Mesodermal cell (in vitro differentiated cells): ENCODE results near the gene PPP1R9B.

Experiments
- H3K27ac ChIP-seq: 2 replicates; pipeline ENCODE4 v1.7.0; 2013; ENCODE audit warnings: mild to moderate bottlenecking, low read depth, low read length, moderate library complexity; ENCODE audit not compliant: severe bottlenecking
- H3K36me3 ChIP-seq: 2 replicates; pipeline ENCODE4 v1.7.1; 2013; ENCODE audit warnings: mild to moderate bottlenecking, low read length, moderate library complexity; ENCODE audit not compliant: control insufficient read depth, insufficient read depth
- H3K4me1 ChIP-seq: one replicate; pipeline ENCODE4 v1.7.1; 2013; ENCODE audit warnings: mild to moderate bottlenecking, low read length; ENCODE audit not compliant: insufficient read depth, control insufficient read depth, poor library complexity, severe bottlenecking
- H3K4me3 ChIP-seq: 2 replicates; pipeline ENCODE4 v1.7.0; 2013; ENCODE audit warnings: low read length, control low read depth, mild to moderate bottlenecking; ENCODE audit not compliant: insufficient read depth, poor library complexity, severe bottlenecking; ENCODE audit errors: extremely low read depth
- H3K9me3 ChIP-seq: 2 replicates; pipeline ENCODE4 v1.7.1; 2013; ENCODE audit warnings: mild to moderate bottlenecking, low read length, moderate library complexity; ENCODE audit not compliant: control insufficient read depth
- WGBS, 2 experiments: methylation state at CpG; one replicate each; pipeline ENCODE4 v1.1.5; 2013; ENCODE audit warnings: missing lambda C conversion rate in 2 of 2; ENCODE audit not compliant: insufficient coverage in 2 of 2; 5-methylcytosine and 5-hydroxymethylcytosine counted together

Gene PPP1R9B

DNA sequence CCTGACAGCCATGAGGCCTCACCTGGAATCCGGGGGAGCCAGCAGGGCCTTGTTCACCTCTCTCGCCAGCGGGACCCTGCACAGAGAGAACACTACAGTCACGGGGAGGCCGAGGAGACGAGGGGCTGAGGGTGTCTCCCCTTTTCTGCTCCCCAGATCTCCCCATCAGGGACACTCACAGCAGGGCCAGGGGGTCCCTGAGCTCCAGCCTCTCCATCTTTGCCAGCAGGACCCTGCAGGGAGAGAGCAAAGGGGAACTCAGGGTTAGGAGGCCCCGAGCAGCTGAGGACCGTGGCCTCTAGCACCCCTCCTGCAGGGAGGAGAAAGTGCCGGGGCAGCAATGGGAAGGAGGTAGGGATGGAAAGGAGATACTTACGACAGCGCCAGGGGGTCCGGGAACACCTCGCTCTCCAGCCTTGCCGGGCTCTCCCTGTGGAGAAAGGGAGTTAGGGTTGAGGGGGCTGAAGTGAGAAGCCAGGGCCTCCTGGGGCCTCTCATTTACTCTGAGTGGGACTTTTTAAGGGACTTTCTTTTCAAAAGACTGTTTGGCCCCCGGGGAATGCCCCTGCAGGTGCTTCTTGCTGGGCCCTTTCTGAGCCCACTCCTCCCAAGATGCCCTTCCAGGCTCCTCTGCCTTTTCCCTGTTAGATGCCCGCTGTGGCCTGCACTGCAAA is 42.3 kb upstream of the PPP1R9B start:
- Histone ChIP-seq H3K27ac (no peak overlapping the region), H3K4me1 (no peaks in the 10 kb centered on the region), H3K36me3 (peaks cover 99% of the 10 kb centered on the region), H3K4me3 (no peak overlapping the region), H3K9me3 (no peaks in the 10 kb centered on the region)
- 92 to 95% methylated on average over 14 to 16 of the region's 16 CpGs for WGBS, 2 experiments

DNA sequence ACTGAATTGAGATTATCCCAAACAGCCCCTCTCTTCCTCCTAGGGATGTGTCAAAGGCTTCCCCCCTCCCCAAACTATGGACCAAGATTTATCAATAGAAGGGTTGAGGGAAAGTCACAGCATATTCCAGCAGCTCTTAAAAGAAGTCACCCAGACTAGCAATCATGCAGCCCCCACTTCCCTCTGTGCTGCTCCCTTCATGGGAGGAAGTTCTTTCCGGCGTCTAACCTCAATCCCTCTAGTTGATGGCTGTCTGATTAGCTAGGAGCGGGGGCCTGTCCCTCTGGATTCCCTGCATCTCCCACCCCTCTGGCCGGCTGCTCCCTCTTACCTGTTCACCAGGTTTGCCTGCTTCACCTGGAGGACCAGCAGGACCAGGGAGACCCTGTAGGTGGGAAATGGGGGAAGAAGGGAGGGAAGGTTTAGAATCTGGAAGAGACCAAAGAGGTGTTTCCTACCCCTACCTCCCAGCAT is 41.7 kb upstream of the PPP1R9B start:
- 96 to 100% methylated on average over 2 to 3 of the region's 4 CpGs for WGBS, 2 experiments
- Histone ChIP-seq H3K4me1 (no peaks in the 10 kb centered on the region), H3K4me3 (no peak overlapping the region), H3K27ac (no peak overlapping the region), H3K9me3 (no peaks in the 10 kb centered on the region), H3K36me3 (peaks cover 99% of the 10 kb centered on the region)

DNA sequence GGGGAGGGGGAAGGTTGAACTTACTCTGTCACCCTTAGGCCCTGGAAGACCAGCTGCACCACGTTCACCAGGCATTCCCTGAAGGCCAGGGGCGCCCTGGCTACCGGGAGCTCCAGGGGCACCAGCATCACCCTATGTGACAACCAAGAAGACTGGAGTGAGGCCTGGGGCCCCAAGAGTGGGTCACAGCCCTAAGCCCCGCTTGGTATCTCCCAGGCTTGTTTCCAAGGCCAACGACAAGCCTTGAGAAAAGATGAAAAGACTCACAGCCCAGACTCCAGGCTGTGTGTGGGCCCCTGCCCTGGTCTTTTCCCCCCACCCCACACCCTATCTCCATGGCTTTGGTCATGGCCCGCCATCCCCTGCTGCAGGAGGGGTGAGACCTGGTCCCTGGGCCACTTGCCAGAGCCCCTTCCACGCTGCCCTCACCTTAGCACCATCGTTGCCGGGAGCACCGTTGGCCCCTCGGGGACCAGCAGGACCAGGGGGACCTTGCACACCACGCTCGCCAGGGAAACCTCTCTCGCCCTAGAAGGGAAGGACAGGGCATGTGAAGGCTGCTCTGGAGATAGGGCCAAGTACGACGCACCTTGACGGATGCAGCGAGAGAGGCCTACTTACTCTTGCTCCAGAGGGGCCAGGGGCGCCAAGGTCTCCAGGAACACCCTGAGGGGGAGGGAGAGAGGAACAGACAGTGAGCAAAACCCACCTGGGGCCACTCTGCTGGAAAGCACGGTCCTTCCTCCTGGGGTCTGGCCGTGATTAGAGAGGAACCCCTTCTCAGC is 41.1 kb upstream of the PPP1R9B start:
- Histone ChIP-seq H3K4me3 (no peak overlapping the region), H3K36me3 (peaks cover 99% of the 10 kb centered on the region), H3K4me1 (peaks cover 5% of the 10 kb centered on the region), H3K9me3 (no peaks in the 10 kb centered on the region), H3K27ac (no peak overlapping the region)
- WGBS, 2 experiments, result 88 to 91% methylated on average over 17 to 19 of the region's 21 CpGs

DNA sequence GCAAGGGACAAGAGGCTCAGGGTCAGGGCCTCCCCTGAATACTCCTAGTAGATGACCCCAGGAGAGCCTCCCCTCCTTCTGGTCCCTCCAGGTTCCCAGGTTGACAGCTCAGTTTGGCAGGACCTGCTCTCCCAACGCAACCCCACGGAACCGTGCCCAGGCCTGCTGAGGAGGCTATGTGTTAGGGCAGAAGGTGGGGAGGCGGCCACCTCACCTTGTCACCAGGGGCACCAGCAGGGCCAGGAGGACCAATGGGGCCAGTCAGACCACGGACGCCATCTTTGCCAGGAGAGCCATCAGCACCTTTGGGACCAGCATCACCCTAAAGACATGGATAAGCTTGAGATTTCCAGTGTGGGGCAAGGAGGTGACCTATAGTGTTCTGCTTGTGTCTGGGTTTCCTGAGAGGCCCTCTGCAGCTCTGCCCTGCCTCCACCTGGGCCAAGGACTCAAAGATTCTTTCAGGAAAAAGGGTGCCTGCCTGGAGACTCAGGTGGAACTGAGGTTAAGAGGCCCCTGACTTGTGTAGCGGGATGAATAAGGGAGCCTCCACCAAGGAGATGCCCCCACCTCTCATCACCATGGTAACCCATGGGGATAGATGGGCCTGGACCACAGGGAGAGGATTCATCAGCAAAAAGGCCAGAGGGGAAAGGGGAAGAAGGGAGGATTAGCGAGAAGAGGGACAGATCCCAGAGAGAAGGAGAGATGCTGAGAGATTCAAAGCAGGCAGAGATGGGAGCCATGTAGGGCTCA is 40.3 kb upstream of the PPP1R9B start:
- H3K4me1 ChIP-seq, result peaks cover 5% of the 10 kb centered on the region
- peaks cover 98% of the 10 kb centered on the region for H3K36me3 ChIP-seq

DNA sequence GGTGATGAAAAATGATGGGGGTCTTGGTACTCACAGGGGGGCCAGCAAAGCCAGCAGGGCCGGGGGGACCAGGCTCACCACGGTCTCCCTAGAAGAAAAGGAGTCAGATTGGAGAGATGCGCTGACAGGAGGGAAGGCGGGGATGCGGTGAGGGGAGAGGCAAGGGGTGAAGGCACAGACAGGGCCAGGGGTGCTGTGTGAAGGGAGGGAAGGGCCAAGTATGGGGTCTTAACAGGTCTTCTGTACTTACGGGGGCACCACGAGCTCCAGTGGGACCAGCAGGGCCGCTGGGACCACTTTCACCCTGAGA is 39.8 kb upstream of the PPP1R9B start:
- Histone ChIP-seq H3K36me3 (peaks cover 98% of the 10 kb centered on the region), H3K4me3 (no peak overlapping the region), H3K27ac (no peak overlapping the region), H3K9me3 (no peaks in the 10 kb centered on the region), H3K4me1 (peaks cover 5% of the 10 kb centered on the region)
- 95 to 98% methylated on average over 8 of the region's 8 CpGs for WGBS, 2 experiments

More for the DNA sequence above, 40.3 kb upstream of the PPP1R9B start:
- H3K27ac ChIP-seq, result no peak overlapping the region
- H3K9me3 ChIP-seq, result no peaks in the 10 kb centered on the region
- 90 to 93% methylated on average over 3 to 7 of the region's 8 CpGs for WGBS, 2 experiments
- no peak overlapping the region for H3K4me3 ChIP-seq

DNA sequence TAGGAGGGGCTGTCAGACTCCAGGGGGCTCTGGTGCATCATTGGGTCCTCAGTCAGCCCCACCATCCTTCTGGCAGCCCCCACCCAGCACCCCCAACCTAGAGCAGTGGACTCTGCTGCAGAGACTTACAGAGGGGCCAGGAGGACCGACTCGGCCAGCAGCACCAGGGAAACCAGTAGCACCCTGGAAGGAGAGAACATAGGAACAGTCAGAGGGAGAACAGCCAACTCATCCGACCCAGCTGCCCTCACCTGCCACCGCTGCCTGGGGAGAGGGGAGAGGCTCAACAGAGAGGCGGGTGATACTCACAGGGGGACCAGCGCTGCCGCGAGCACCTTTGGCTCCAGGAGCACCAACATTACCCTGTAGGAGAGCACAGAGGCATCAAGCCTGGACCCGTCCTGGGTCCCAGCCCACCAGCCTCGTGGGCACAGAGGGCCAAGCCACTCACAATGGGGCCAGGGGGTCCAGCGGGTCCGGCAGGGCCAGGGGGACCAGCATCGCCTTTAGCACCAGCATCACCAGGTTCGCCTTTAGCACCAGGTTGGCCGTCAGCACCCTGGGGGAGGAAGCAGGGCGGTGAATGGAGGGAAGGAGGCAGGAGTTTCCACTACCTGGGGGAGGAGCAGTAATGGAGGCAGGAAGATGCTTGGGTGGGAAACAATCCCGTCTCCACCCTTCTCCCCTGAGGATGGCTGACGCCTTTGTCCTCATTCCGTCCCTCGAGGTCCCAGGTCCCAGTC is 39.2 kb upstream of the PPP1R9B start:
- Histone ChIP-seq H3K27ac (peak overlapping the region; percentile 36), H3K4me3 (no peak overlapping the region), H3K36me3 (peaks cover 97% of the 10 kb centered on the region), H3K9me3 (no peaks in the 10 kb centered on the region), H3K4me1 (peaks cover 5% of the 10 kb centered on the region)
- WGBS, 2 experiments, result 92 to 94% methylated on average over 13 to 17 of the region's 20 CpGs

DNA sequence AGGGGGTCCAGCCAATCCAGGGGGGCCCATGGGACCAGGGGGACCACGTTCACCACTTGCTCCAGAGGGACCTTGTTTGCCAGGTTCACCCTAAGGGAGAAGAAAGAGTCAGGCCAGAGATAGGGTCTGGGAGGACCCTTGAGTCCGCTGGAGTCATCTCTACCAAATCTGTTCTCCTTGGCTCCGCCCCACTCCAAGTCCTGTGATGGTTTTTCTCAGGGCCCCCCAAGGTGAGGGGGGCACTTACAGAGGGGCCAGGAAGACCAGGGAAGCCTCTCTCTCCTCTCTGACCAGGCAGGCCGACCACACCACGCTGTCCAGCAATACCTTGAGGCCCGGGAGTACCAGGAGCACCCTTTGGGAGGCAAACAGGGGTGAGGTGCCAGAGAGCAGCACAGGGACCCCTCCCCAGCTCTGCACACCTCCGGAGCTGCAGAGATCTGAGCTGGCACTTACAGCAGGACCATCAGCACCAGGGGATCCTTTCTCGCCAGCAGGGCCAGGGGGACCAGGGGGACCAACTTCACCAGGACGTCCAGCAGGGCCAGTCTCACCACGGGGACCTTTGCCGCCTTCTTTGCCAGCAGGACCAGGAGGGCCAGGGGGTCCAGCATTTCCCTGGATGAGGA is 38.6 kb upstream of the PPP1R9B start:
- Histone ChIP-seq H3K36me3 (peaks cover 92% of the 10 kb centered on the region), H3K4me3 (no peak overlapping the region), H3K9me3 (no peaks in the 10 kb centered on the region), H3K4me1 (peaks cover 5% of the 10 kb centered on the region), H3K27ac (peak overlapping the region; percentile 36)
- WGBS, 2 experiments, result 91% methylated on average over 7 to 11 of the region's 11 CpGs

DNA sequence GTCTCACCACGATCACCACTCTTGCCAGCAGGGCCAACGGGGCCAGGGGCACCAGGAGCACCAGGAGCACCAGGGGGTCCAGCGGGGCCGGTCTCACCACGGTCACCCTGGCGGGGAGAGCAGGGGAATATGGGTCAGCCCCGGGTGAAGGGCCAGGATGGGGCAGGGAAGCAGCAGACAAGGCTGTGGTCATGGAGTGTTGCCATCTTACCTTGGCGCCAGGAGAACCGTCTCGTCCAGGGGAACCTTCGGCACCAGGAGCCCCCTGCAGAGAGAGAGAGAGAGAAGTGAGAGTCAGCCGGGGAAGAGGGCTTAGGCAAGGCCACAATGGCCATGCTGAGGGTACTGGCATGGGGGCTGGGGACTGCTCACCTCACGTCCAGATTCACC is 38.0 kb upstream of the PPP1R9B start:
- 89 to 93% methylated on average over 11 to 13 of the region's 13 CpGs for WGBS, 2 experiments
- Histone ChIP-seq H3K27ac (peak overlapping the region; percentile 23), H3K4me1 (peaks cover 5% of the 10 kb centered on the region), H3K36me3 (peaks cover 90% of the 10 kb centered on the region), H3K9me3 (no peaks in the 10 kb centered on the region), H3K4me3 (no peak overlapping the region)

DNA sequence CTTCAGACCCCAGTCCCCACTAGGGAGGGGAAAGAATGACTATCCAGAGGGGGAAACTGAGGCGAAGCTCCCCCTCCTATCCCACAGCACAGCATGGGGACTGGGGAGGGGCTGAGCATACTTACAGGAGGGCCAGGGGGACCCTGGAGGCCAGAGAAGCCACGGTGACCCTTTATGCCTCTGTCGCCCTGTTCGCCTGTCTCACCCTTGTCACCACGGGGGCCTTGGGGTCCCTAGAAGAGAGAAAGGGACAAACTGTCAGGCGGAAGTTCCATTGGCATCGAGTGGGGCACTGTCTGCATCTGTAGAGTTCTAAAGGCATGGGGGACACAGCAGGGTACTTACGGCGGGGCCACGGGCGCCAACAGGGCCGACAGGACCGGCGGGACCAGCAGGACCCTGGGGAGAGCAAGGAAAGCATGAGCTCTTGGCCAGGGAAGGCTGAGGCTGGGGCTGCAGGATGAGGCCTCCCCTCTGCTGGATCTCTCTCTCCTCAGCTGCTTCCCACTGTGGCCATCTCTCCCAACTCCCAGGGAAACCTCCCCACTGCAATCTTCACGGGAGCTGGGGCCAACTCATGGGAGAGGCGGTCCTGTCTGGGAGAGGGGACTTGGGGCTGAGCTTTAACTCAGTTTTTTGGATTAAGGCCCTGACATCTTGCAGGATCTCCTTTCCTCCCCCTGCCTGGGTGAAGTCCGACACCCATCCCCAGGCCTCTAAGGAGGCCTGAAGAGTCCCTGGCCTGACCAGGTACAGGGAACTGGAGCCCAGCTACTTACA is 37.5 kb upstream of the PPP1R9B start:
- no peak overlapping the region for H3K4me3 ChIP-seq
- H3K36me3 ChIP-seq, result peaks cover 85% of the 10 kb centered on the region
- peaks cover 5% of the 10 kb centered on the region for H3K4me1 ChIP-seq
- H3K9me3 ChIP-seq, result no peaks in the 10 kb centered on the region
- peak overlapping the region; percentile 3 for H3K27ac ChIP-seq
- 97% methylated on average over 14 to 15 of the region's 17 CpGs for WGBS, 2 experiments
